Memory B cell (primary cell): ENCODE results near the gene SPATA1.
"Not testable (repeated sequence)": the region's sequence is repeated elsewhere in the genome, so short reads cannot be mapped to it uniquely, and the experiment has no call there.

Experiments
- ATAC-seq: fragments of 150-1000 bp; cut with Tn5 transposase; 2 replicates; pipeline ENCODE4 v1.10.0; 2021; ENCODE audit warnings: low read depth, mild to moderate bottlenecking, moderate library complexity
- DNase-seq, 2 donors: peaks; one replicate each; pipeline ENCODE4 v3.0.0; 2022; ENCODE audit warnings: low spot score in 2 of 2
- H3K27ac Mint-ChIP-seq: one replicate; pipeline ENCODE4 v1.8.0; 2022; ENCODE audit warnings: mild to moderate bottlenecking, moderate library complexity, mixed read lengths
- H3K27me3 Mint-ChIP-seq: one replicate; pipeline ENCODE4 v1.8.0; 2022; ENCODE audit warnings: mixed read lengths
- H3K36me3 Mint-ChIP-seq: one replicate; pipeline ENCODE4 v1.8.0; 2022; ENCODE audit warnings: mild to moderate bottlenecking, mixed read lengths
- H3K4me1 Mint-ChIP-seq: one replicate; pipeline ENCODE4 v1.8.0; 2022; ENCODE audit warnings: mixed read lengths
- H3K4me3 Mint-ChIP-seq: one replicate; pipeline ENCODE4 v1.8.0; 2022; ENCODE audit warnings: mild to moderate bottlenecking, moderate library complexity, mixed read lengths
- H3K9me3 Mint-ChIP-seq: one replicate; pipeline ENCODE4 v1.8.0; 2022; ENCODE audit warnings: mixed read lengths

Gene SPATA1

GRCh38 chr1:84497631-84498275 is 8.4 kb upstream of the SPATA1 start:
- DNase-seq (no peak), ATAC-seq (peak; percentile 51)
- no peaks in the 10 kb centered on the region for H3K27me3 Mint-ChIP-seq
- H3K4me3 Mint-ChIP-seq: no peak overlapping the region
- peaks cover 18% of the 10 kb centered on the region for H3K36me3 Mint-ChIP-seq
- no peak overlapping the region for H3K27ac Mint-ChIP-seq
- peaks cover 12% of the 10 kb centered on the region for H3K4me1 Mint-ChIP-seq
- H3K9me3 Mint-ChIP-seq: no peaks in the 10 kb centered on the region

- peaks cover 6% of the 10 kb centered on the region for H3K36me3 Mint-ChIP-seq
- H3K4me3 Mint-ChIP-seq: no peak overlapping the region
- no peaks in the 10 kb centered on the region for H3K9me3 Mint-ChIP-seq
- H3K27me3 Mint-ChIP-seq: no peaks in the 10 kb centered on the region
- H3K27ac Mint-ChIP-seq: no peak overlapping the region
- ATAC-seq (no peak), DNase-seq (no peak)
- H3K4me1 Mint-ChIP-seq: peaks cover 25% of the 10 kb centered on the region
Measured at GRCh38 chr1:84502927-84503326, 3.3 kb upstream of the SPATA1 start.

GRCh38 chr1:84504580-84505492 is 1.4 kb upstream of the SPATA1 start:
- DNase-seq (no peak), ATAC-seq (no peak)
- H3K4me3 Mint-ChIP-seq: peak overlapping the region; percentile 90
- no peaks in the 10 kb centered on the region for H3K9me3 Mint-ChIP-seq
- peaks cover 24% of the 10 kb centered on the region for H3K4me1 Mint-ChIP-seq
- peaks cover 3% of the 10 kb centered on the region for H3K36me3 Mint-ChIP-seq
- peak overlapping the region; percentile 94 for H3K27ac Mint-ChIP-seq
- no peaks in the 10 kb centered on the region for H3K27me3 Mint-ChIP-seq

- peaks cover 3% of the 10 kb centered on the region for H3K36me3 Mint-ChIP-seq
- no peaks in the 10 kb centered on the region for H3K27me3 Mint-ChIP-seq
- no peaks in the 10 kb centered on the region for H3K9me3 Mint-ChIP-seq
- peak; percentile 46 for ATAC-seq
- no peak for DNase-seq
- peaks cover 24% of the 10 kb centered on the region for H3K4me1 Mint-ChIP-seq
- H3K4me3 Mint-ChIP-seq: peak overlapping the region; percentile 90
- H3K27ac Mint-ChIP-seq: peak overlapping the region; percentile 94
Measured at GRCh38 chr1:84505493-84506001, 639 bp upstream of the SPATA1 start.

- H3K27ac Mint-ChIP-seq: peak overlapping the region; percentile 94
- no peaks in the 10 kb centered on the region for H3K36me3 Mint-ChIP-seq
- H3K4me3 Mint-ChIP-seq: peak overlapping the region; percentile 90
- peaks cover 16% of the 10 kb centered on the region for H3K4me1 Mint-ChIP-seq
- no peak for DNase-seq
- H3K9me3 Mint-ChIP-seq: no peaks in the 10 kb centered on the region
- ATAC-seq: no peak
- H3K27me3 Mint-ChIP-seq: no peaks in the 10 kb centered on the region
Measured at GRCh38 chr1:84506729-84507453, 705 bp downstream of the SPATA1 start.

- H3K36me3 Mint-ChIP-seq, DNase-seq, H3K9me3 Mint-ChIP-seq, H3K4me3 Mint-ChIP-seq, H3K27ac Mint-ChIP-seq, H3K27me3 Mint-ChIP-seq, ATAC-seq: not testable (repeated sequence)
- H3K4me1 Mint-ChIP-seq: peaks cover 16% of the 10 kb centered on the region
Measured at GRCh38 chr1:84507887-84508286, 1.7 kb downstream of the SPATA1 start.

GRCh38 chr1:84508510-84508909 is 2.3 kb downstream of the SPATA1 start:
- Mint-ChIP-seq H3K4me1 (peaks cover 14% of the 10 kb centered on the region), H3K27me3 (no peaks in the 10 kb centered on the region), H3K4me3 (no peak overlapping the region), H3K27ac (no peak overlapping the region), H3K36me3 (no peaks in the 10 kb centered on the region), H3K9me3 (no peaks in the 10 kb centered on the region)
- no peak for DNase-seq
- no peak for ATAC-seq

- Mint-ChIP-seq H3K4me1 (peaks cover 12% of the 10 kb centered on the region), H3K9me3 (no peaks in the 10 kb centered on the region), H3K27ac (no peak overlapping the region), H3K27me3 (no peaks in the 10 kb centered on the region), H3K4me3 (no peak overlapping the region), H3K36me3 (no peaks in the 10 kb centered on the region)
- no peak for DNase-seq
- no peak for ATAC-seq
Measured at GRCh38 chr1:84509029-84509428, 2.8 kb downstream of the SPATA1 start.

GRCh38 chr1:84510165-84510564 is 4.0 kb downstream of the SPATA1 start:
- H3K27ac Mint-ChIP-seq: no peak overlapping the region
- H3K9me3 Mint-ChIP-seq: no peaks in the 10 kb centered on the region
- no peak overlapping the region for H3K4me3 Mint-ChIP-seq
- peaks cover 2% of the 10 kb centered on the region for H3K4me1 Mint-ChIP-seq
- ATAC-seq: no peak
- DNase-seq: no peak
- H3K27me3 Mint-ChIP-seq: no peaks in the 10 kb centered on the region
- H3K36me3 Mint-ChIP-seq: no peaks in the 10 kb centered on the region

- H3K4me1 Mint-ChIP-seq: no peaks in the 10 kb centered on the region
- DNase-seq: no peak
- no peak overlapping the region for H3K4me3 Mint-ChIP-seq
- no peaks in the 10 kb centered on the region for H3K9me3 Mint-ChIP-seq
- H3K27ac Mint-ChIP-seq: no peak overlapping the region
- no peaks in the 10 kb centered on the region for H3K27me3 Mint-ChIP-seq
- no peaks in the 10 kb centered on the region for H3K36me3 Mint-ChIP-seq
- ATAC-seq: no peak
Measured at GRCh38 chr1:84510668-84511067, 4.5 kb downstream of the SPATA1 start.

- Mint-ChIP-seq H3K36me3 (peaks cover 10% of the 10 kb centered on the region), H3K9me3 (peaks cover 4% of the 10 kb centered on the region), H3K4me1 (no peaks in the 10 kb centered on the region), H3K4me3 (no peak overlapping the region), H3K27me3 (no peaks in the 10 kb centered on the region), H3K27ac (no peak overlapping the region)
- DNase-seq: no peak
- ATAC-seq: no peak
Measured at GRCh38 chr1:84524590-84524989, 18.4 kb downstream of the SPATA1 start.

GRCh38 chr1:84525779-84526178 is 19.6 kb downstream of the SPATA1 start:
- no peak overlapping the region for H3K27ac Mint-ChIP-seq
- peaks cover 11% of the 10 kb centered on the region for H3K36me3 Mint-ChIP-seq
- no peak overlapping the region for H3K4me3 Mint-ChIP-seq
- ATAC-seq: no peak
- H3K27me3 Mint-ChIP-seq: no peaks in the 10 kb centered on the region
- no peak for DNase-seq
- no peaks in the 10 kb centered on the region for H3K4me1 Mint-ChIP-seq
- H3K9me3 Mint-ChIP-seq: peaks cover 4% of the 10 kb centered on the region

- H3K27me3 Mint-ChIP-seq: no peaks in the 10 kb centered on the region
- DNase-seq: no peak
- no peak overlapping the region for H3K4me3 Mint-ChIP-seq
- H3K9me3 Mint-ChIP-seq: no peaks in the 10 kb centered on the region
- no peak for ATAC-seq
- H3K27ac Mint-ChIP-seq: no peak overlapping the region
- peaks cover 2% of the 10 kb centered on the region for H3K4me1 Mint-ChIP-seq
- peaks cover 22% of the 10 kb centered on the region for H3K36me3 Mint-ChIP-seq
Measured at GRCh38 chr1:84538599-84538998, 32.4 kb downstream of the SPATA1 start.

- Mint-ChIP-seq H3K4me3 (no peak overlapping the region), H3K9me3 (no peaks in the 10 kb centered on the region), H3K36me3 (peaks cover 24% of the 10 kb centered on the region), H3K27me3 (no peaks in the 10 kb centered on the region), H3K27ac (no peak overlapping the region), H3K4me1 (peaks cover 2% of the 10 kb centered on the region)
- DNase-seq: no peak
- ATAC-seq: no peak
Measured at GRCh38 chr1:84539972-84540371, 33.8 kb downstream of the SPATA1 start.
